Measurements from ENCODE around the gene PLXDC2. TPM values are rescaled to one million over a fixed set of nuclear protein-coding genes. Genes with fewer than 3 reads are reported as not detected.

PLXDC2 gene
- total and polyA plus RNA-seq, 10 of the 15 experiments (the other 5 are each of a cell fraction or from before 2014, with no cell fraction given) = 0.05 to 1.8 (median 0.14) TPM; not detected in 2

DNA sequence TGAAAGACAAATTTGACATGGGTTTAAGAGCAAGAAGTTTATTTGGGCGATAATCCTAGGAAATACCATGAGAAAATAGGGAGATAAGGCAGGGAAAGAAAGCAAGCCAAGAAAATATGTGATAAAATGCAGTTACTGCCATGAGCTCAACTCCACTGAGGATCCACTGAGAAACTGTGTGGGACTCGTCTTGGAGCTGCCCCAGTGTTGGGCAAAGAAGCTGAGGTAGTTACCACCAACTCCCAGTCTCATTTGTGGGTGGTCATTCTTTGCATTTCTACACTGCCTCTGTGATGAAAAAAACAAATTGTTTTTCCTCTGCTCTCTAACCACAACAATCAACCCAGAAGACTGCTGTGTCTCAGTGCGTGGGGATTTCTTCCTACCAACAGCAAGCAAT, 498.2 kb downstream of the PLXDC2 start:
- in situ Hi-C loops (cut with MboI) = no loop called here

More for the DNA sequence above, 498.2 kb downstream of the PLXDC2 start:
- Histone ChIP-seq H3K4me2 (ENCODE audit: control insufficient read depth, insufficient read depth) (no peak overlapping the region), H3K4me1 (ENCODE audit: control insufficient read depth, insufficient read depth, low read length) (no peaks in the 10 kb centered on the region), H3K9me3 (replicated peaks; ENCODE audit: control insufficient read depth, insufficient read depth, low read length) (no peaks in the 10 kb centered on the region), H3K36me3 (ENCODE audit: control insufficient read depth in 2 of 2, insufficient read depth in 2 of 2, low read length in 1 of 2) (no peaks in the 10 kb centered on the region), H4K20me1 (ENCODE audit: control insufficient read depth, insufficient read depth) (no peaks in the 10 kb centered on the region), H3K27ac (ENCODE audit: control insufficient read depth, insufficient read depth) (no peak overlapping the region), H2AFZ (ENCODE audit: control insufficient read depth, low read depth, low read length) (no peak overlapping the region), H3K27me3 (replicated peaks in 1 of 2; ENCODE audit: control insufficient read depth in 2 of 2, insufficient read depth in 2 of 2, low read length in 1 of 2) (no peaks in the 10 kb centered on the region), H3K4me3 (no peak overlapping the region), H3K79me2 (ENCODE audit: control insufficient read depth, insufficient read depth, low read length) (no peaks in the 10 kb centered on the region), H3K9ac (ENCODE audit: control insufficient read depth, insufficient read depth, low read length) (no peak overlapping the region)
- intact Hi-C loops (cut with micrococcal nuclease; ENCODE audit: unreplicated experiment) = no loop called here
- TF ChIP-seq, protein P1, sequence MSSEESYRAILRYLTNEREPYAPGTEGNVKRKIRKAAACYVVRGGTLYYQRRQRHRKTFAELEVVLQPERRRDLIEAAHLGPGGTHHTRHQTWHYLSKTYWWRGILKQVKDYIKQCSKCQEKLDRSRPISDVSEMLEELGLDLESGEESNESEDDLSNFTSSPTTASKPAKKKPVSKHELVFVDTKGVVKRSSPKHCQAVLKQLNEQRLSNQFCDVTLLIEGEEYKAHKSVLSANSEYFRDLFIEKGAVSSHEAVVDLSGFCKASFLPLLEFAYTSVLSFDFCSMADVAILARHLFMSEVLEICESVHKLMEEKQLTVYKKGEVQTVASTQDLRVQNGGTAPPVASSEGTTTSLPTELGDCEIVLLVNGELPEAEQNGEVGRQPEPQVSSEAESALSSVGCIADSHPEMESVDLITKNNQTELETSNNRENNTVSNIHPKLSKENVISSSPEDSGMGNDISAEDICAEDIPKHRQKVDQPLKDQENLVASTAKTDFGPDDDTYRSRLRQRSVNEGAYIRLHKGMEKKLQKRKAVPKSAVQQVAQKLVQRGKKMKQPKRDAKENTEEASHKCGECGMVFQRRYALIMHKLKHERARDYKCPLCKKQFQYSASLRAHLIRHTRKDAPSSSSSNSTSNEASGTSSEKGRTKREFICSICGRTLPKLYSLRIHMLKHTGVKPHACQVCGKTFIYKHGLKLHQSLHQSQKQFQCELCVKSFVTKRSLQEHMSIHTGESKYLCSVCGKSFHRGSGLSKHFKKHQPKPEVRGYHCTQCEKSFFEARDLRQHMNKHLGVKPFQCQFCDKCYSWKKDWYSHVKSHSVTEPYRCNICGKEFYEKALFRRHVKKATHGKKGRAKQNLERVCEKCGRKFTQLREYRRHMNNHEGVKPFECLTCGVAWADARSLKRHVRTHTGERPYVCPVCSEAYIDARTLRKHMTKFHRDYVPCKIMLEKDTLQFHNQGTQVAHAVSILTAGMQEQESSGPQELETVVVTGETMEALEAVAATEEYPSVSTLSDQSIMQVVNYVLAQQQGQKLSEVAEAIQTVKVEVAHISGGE (CRISPR knock-in tag; IDR thresholded peaks at IDR 0.05) = no peak
- no peak for TF ChIP-seq JUNB (IDR thresholded peaks at IDR 0.05)
- TF ChIP-seq, protein P2, sequence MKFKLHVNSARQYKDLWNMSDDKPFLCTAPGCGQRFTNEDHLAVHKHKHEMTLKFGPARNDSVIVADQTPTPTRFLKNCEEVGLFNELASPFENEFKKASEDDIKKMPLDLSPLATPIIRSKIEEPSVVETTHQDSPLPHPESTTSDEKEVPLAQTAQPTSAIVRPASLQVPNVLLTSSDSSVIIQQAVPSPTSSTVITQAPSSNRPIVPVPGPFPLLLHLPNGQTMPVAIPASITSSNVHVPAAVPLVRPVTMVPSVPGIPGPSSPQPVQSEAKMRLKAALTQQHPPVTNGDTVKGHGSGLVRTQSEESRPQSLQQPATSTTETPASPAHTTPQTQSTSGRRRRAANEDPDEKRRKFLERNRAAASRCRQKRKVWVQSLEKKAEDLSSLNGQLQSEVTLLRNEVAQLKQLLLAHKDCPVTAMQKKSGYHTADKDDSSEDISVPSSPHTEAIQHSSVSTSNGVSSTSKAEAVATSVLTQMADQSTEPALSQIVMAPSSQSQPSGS (IDR thresholded peaks at IDR 0.05; ENCODE audit: low read length) = no peak
- TF ChIP-seq SIX5 (IDR thresholded peaks at IDR 0.05; ENCODE audit: low read depth, low read length, severe bottlenecking) = no peak
- no peak for TF ChIP-seq BCL11A (IDR thresholded peaks at IDR 0.05; ENCODE audit: low read depth, low read length)
- TF ChIP-seq, protein P3, sequence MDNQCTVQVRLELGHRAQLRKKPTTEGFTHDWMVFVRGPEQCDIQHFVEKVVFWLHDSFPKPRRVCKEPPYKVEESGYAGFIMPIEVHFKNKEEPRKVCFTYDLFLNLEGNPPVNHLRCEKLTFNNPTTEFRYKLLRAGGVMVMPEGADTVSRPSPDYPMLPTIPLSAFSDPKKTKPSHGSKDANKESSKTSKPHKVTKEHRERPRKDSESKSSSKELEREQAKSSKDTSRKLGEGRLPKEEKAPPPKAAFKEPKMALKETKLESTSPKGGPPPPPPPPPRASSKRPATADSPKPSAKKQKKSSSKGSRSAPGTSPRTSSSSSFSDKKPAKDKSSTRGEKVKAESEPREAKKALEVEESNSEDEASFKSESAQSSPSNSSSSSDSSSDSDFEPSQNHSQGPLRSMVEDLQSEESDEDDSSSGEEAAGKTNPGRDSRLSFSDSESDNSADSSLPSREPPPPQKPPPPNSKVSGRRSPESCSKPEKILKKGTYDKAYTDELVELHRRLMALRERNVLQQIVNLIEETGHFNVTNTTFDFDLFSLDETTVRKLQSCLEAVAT (IDR thresholded peaks at IDR 0.05) = no peak
- TF ChIP-seq TCF12 (IDR thresholded peaks at IDR 0.05; ENCODE audit: low read depth, low read length) = no peak
- TF ChIP-seq RELA (IDR thresholded peaks at IDR 0.05; ENCODE audit: borderline replicate concordance, partially characterized antibody) = no peak
- TF ChIP-seq SIN3A (IDR thresholded peaks at IDR 0.05; ENCODE audit: low read depth, low read length) = no peak
- TF ChIP-seq CBX3 (IDR thresholded peaks at IDR 0.05; ENCODE audit: borderline replicate concordance, low read depth) = no peak
- TF ChIP-seq, protein P4, sequence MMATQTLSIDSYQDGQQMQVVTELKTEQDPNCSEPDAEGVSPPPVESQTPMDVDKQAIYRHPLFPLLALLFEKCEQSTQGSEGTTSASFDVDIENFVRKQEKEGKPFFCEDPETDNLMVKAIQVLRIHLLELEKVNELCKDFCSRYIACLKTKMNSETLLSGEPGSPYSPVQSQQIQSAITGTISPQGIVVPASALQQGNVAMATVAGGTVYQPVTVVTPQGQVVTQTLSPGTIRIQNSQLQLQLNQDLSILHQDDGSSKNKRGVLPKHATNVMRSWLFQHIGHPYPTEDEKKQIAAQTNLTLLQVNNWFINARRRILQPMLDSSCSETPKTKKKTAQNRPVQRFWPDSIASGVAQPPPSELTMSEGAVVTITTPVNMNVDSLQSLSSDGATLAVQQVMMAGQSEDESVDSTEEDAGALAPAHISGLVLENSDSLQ (IDR thresholded peaks at IDR 0.05) = no peak
- TF ChIP-seq KAT2A (conservative IDR thresholded peaks at IDR 0.05; ENCODE audit: control insufficient read depth, low read depth, low read length) = no peak
- no peak for TF ChIP-seq TCF3 (IDR thresholded peaks at IDR 0.05; ENCODE audit: borderline replicate concordance, insufficient read depth, low read depth, low read length)
- TF ChIP-seq IKZF2 (IDR thresholded peaks at IDR 0.05) = no peak
- TF ChIP-seq SMAD1 (IDR thresholded peaks at IDR 0.05; ENCODE audit: low read depth, partially characterized antibody) = no peak
- TF ChIP-seq TAF1 (IDR thresholded peaks at IDR 0.05; ENCODE audit: borderline replicate concordance, low read depth, low read length) = no peak
- TF ChIP-seq, protein P5, sequence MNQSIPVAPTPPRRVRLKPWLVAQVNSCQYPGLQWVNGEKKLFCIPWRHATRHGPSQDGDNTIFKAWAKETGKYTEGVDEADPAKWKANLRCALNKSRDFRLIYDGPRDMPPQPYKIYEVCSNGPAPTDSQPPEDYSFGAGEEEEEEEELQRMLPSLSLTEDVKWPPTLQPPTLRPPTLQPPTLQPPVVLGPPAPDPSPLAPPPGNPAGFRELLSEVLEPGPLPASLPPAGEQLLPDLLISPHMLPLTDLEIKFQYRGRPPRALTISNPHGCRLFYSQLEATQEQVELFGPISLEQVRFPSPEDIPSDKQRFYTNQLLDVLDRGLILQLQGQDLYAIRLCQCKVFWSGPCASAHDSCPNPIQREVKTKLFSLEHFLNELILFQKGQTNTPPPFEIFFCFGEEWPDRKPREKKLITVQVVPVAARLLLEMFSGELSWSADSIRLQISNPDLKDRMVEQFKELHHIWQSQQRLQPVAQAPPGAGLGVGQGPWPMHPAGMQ (IDR thresholded peaks at IDR 0.05; ENCODE audit: borderline replicate concordance) = no peak
- no peak for TF ChIP-seq SMC3 (IDR thresholded peaks at IDR 0.05; ENCODE audit: borderline replicate concordance, low read length)
- SMC1A ChIA-PET (ENCODE audit: uncharacterized antibody, unreplicated experiment) = interaction anchor here (0.8 kb wide), 1 partner anchor 450 kb away, joined by 3 read pairs; no protein-coding TSS in a partner anchor
- DNase-seq (ENCODE audit: low read depth, low spot score) (no peak), ATAC-seq (no peak), FAIRE-seq (no peak)
- POLR2A ChIA-PET = no interaction called here
- CTCF ChIA-PET = no interaction called here
- RAD21 ChIA-PET (ENCODE audit: unreplicated experiment) = no interaction called here
- 0% methylated on average over 3 of the region's 3 CpGs for WGBS (ENCODE audit: insufficient coverage, insufficient replicate concordance, low lambda C conversion rate, missing lambda C conversion rate)
- no TSS peak for BruUV-seq (replicated peaks)
